Activated CD8-positive, alpha-beta T cell treated with anti-CD3 and anti-CD28 coated beads for 36 hours (primary cell): Measurements from ENCODE around the gene NRXN3. TPM values are rescaled to one million over a fixed set of nuclear protein-coding genes. Genes with fewer than 3 reads are reported as not detected.

Source experiments
- ATAC-seq: fragments of 200-7000 bp; cut with Tn5 transposase; one replicate; pipeline ENCODE4 v1.10.0; 2021; ENCODE audit warnings: mild to moderate bottlenecking, moderate library complexity
- CTCF ChIA-PET: fragments of 350-600 bp; sonication (Branson Sonifier 250); formaldehyde crosslinking; loops from one replicate; lab custom pipeline; 2021; ENCODE audit warnings: antibody characterized with exemption; lab: Charles Lee
- POLR2A ChIA-PET: fragments of 350-600 bp; sonication (Branson Sonifier 250); formaldehyde crosslinking; loops from one replicate; lab custom pipeline; 2021; ENCODE audit warnings: antibody characterized with exemption; lab: Charles Lee
- DNase-seq: peaks from one replicate; pipeline ENCODE4 v3.0.0-alpha.2; 2020
- H3K27ac Mint-ChIP-seq: one replicate; pipeline ENCODE4 v1.8.0; 2021; ENCODE audit warnings: mild to moderate bottlenecking, mixed read lengths
- H3K27me3 Mint-ChIP-seq: one replicate; pipeline ENCODE4 v1.8.0; 2021; ENCODE audit warnings: mixed read lengths
- H3K36me3 Mint-ChIP-seq: one replicate; pipeline ENCODE4 v1.8.0; 2021; ENCODE audit warnings: low read depth, mixed read lengths
- H3K4me1 Mint-ChIP-seq: one replicate; pipeline ENCODE4 v1.8.0; 2021; ENCODE audit warnings: low read depth, mixed read lengths
- H3K4me3 Mint-ChIP-seq: one replicate; pipeline ENCODE4 v1.8.0; 2021; ENCODE audit warnings: mild to moderate bottlenecking, moderate library complexity, mixed read lengths
- H3K9me3 Mint-ChIP-seq: one replicate; pipeline ENCODE4 v1.8.0; 2021; ENCODE audit warnings: mixed read lengths
- CTCF ChIP-seq: fragments of 200-600 bp; IDR thresholded peaks from one replicate; pipeline ENCODE4 v1.8.0; 2022; ENCODE audit warnings: antibody characterized with exemption, mild to moderate bottlenecking
- intact Hi-C: fragments of 100-400 bp; cut with micrococcal nuclease; formaldehyde crosslinking; loops from one replicate; pipeline ENCODE4 v1.10.0; 2022
- total RNA-seq, 2 experiments: library from RNA; stranded (reverse); gene quantifications; one replicate each; pipeline ENCODE4 v1.2.3, GENCODE V29; 2021

Gene NRXN3
- total RNA-seq, 2 experiments from 2014 or later = not detected

GRCh38 chr14:78232231-78233000, 62.2 kb downstream of the NRXN3 start:
- peaks cover 5% of the 10 kb centered on the region for H3K27me3 Mint-ChIP-seq
- ATAC-seq (no peak), DNase-seq (no peak)
- no peaks in the 10 kb centered on the region for H3K36me3 Mint-ChIP-seq
- POLR2A ChIA-PET = no interaction called here
- no peak overlapping the region for H3K4me3 Mint-ChIP-seq
- no peak for TF ChIP-seq CTCF
- H3K9me3 Mint-ChIP-seq = no peaks in the 10 kb centered on the region
- CTCF ChIA-PET = no interaction called here
- intact Hi-C loops = no loop called here
- H3K4me1 Mint-ChIP-seq = no peaks in the 10 kb centered on the region
- no peak overlapping the region for H3K27ac Mint-ChIP-seq

DNA sequence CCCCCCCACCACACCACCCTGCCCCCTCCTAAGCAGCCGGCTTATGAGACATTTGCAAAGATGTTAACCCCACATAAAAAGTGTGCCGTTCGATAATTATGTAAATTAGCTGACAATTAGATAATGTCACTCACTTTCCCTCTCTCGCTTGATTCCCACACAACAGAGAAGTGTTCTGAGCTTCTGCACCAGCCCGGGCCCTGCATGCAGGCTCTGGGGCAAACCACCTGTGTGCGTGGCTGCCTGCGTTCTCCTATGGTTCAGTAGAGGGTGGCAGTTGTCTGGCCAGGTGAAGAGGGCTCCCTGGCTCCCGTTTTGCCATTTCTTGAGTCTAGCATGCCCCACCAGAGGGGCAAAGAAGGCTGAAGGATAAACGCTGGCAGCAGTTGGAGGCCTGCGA, 68.0 kb downstream of the NRXN3 start:
- no peak overlapping the region for H3K27ac Mint-ChIP-seq
- intact Hi-C loops = no loop called here
- no peaks in the 10 kb centered on the region for H3K27me3 Mint-ChIP-seq
- H3K4me1 Mint-ChIP-seq = no peaks in the 10 kb centered on the region
- no peak for DNase-seq
- H3K36me3 Mint-ChIP-seq = no peaks in the 10 kb centered on the region
- H3K4me3 Mint-ChIP-seq = no peak overlapping the region
- ChIA-PET POLR2A (no interaction called here), CTCF (no interaction called here)
- no peak for ATAC-seq
- TF ChIP-seq CTCF = no peak
- H3K9me3 Mint-ChIP-seq = no peaks in the 10 kb centered on the region

GRCh38 chr14:78240567-78240966, 70.4 kb downstream of the NRXN3 start:
- intact Hi-C loops = no loop called here
- ATAC-seq (no peak), DNase-seq (no peak)
- Mint-ChIP-seq H3K27ac (no peak overlapping the region), H3K27me3 (no peaks in the 10 kb centered on the region), H3K36me3 (no peaks in the 10 kb centered on the region), H3K9me3 (no peaks in the 10 kb centered on the region), H3K4me3 (no peak overlapping the region), H3K4me1 (no peaks in the 10 kb centered on the region)
- POLR2A ChIA-PET = no interaction called here
- no peak for TF ChIP-seq CTCF
- CTCF ChIA-PET = interaction anchor here (1.1 kb wide), 1 partner anchor 9 kb away, joined by 3 read pairs; no protein-coding TSS in a partner anchor

DNA sequence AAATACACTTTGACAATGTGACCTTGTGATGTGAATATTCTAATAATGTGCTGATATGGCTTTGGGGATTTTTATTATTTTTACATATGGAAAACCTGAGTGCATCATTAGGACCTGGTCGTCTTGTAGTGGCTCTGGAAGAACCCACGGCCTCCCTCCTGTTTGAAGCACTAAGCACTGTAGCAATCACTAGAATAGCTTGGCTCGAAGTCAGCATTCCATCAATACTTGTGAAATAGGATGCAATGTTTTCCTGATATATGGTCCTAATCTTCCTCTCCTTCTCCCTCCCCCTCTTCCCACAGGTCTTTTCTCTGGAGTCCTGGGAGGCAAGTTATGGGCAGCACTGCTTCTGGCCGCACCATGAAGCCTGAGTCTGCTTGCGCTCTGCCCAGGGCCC, 71.9 kb downstream of the NRXN3 start:
- H3K4me1 Mint-ChIP-seq = no peaks in the 10 kb centered on the region
- no peaks in the 10 kb centered on the region for H3K9me3 Mint-ChIP-seq
- H3K27ac Mint-ChIP-seq = no peak overlapping the region
- H3K4me3 Mint-ChIP-seq = no peak overlapping the region
- TF ChIP-seq CTCF = no peak
- ATAC-seq (no peak), DNase-seq (no peak)
- no peaks in the 10 kb centered on the region for H3K27me3 Mint-ChIP-seq
- no peaks in the 10 kb centered on the region for H3K36me3 Mint-ChIP-seq
- CTCF ChIA-PET = interaction anchor here (1.3 kb wide), 1 partner anchor 11 kb away, joined by 5 read pairs; no protein-coding TSS in a partner anchor
- POLR2A ChIA-PET = interaction anchor here (0.6 kb wide), 1 partner anchor 29 kb away, joined by 3 read pairs; no protein-coding TSS in a partner anchor
- intact Hi-C loops = no loop called here

- Mint-ChIP-seq H3K4me3 (no peak overlapping the region), H3K27me3 (no peaks in the 10 kb centered on the region), H3K9me3 (no peaks in the 10 kb centered on the region), H3K36me3 (no peaks in the 10 kb centered on the region), H3K4me1 (no peaks in the 10 kb centered on the region), H3K27ac (no peak overlapping the region)
- DNase-seq (no peak), ATAC-seq (no peak)
- intact Hi-C loops = no loop called here
- POLR2A ChIA-PET = no interaction called here
- CTCF ChIA-PET = no interaction called here
- TF ChIP-seq CTCF = no peak
Measured at GRCh38 chr14:78243187-78243586, 73.0 kb downstream of the NRXN3 start.
